IPS-18a (cell line): ENCODE measurements around the gene RTCA.
"Not testable (repeated sequence)": the region's sequence is repeated elsewhere in the genome, so short reads cannot be mapped to it uniquely, and the experiment has no call there.

ENCODE experiments used
- H3K27ac ChIP-seq: one replicate; pipeline ENCODE4 v1.5.1; 2013; ENCODE audit warnings: low read length
- H3K27me3 ChIP-seq: one replicate; pipeline ENCODE4 v1.6.1; 2013; ENCODE audit warnings: mild to moderate bottlenecking, low read length; ENCODE audit not compliant: control insufficient read depth, insufficient read depth
- H3K36me3 ChIP-seq: one replicate; pipeline ENCODE4 v1.6.1; 2013; ENCODE audit warnings: low read depth, low read length; ENCODE audit not compliant: control insufficient read depth
- H3K4me1 ChIP-seq: one replicate; pipeline ENCODE4 v1.6.1; 2013; ENCODE audit warnings: low read depth, low read length; ENCODE audit not compliant: control insufficient read depth
- H3K4me3 ChIP-seq: one replicate; pipeline ENCODE4 v1.5.1; 2013; ENCODE audit warnings: low read length
- H3K9ac ChIP-seq: one replicate; pipeline ENCODE4 v1.6.1; 2013; ENCODE audit warnings: mild to moderate bottlenecking, low read length, moderate library complexity
- H3K9me3 ChIP-seq: one replicate; pipeline ENCODE4 v1.6.1; 2013; ENCODE audit warnings: low read depth, low read length; ENCODE audit not compliant: control insufficient read depth

RTCA gene

GRCh38 chr1:100292711-100293110 is 26.7 kb downstream of the RTCA start:
- no peaks in the 10 kb centered on the region for H3K27me3 ChIP-seq
- H3K36me3 ChIP-seq = peaks cover 40% of the 10 kb centered on the region
- no peak overlapping the region for H3K27ac ChIP-seq
- no peak overlapping the region for H3K9ac ChIP-seq
- H3K9me3 ChIP-seq = no peaks in the 10 kb centered on the region
- H3K4me3 ChIP-seq = no peak overlapping the region
- H3K4me1 ChIP-seq = peaks cover under 1% of the 10 kb centered on the region

GRCh38 chr1:100296140-100296539 is 30.1 kb downstream of the RTCA start:
- no peaks in the 10 kb centered on the region for H3K27me3 ChIP-seq
- H3K9ac ChIP-seq = no peak overlapping the region
- H3K27ac ChIP-seq = no peak overlapping the region
- no peaks in the 10 kb centered on the region for H3K9me3 ChIP-seq
- peaks cover 14% of the 10 kb centered on the region for H3K4me1 ChIP-seq
- H3K36me3 ChIP-seq = peaks cover 18% of the 10 kb centered on the region
- no peak overlapping the region for H3K4me3 ChIP-seq

GRCh38 chr1:100296997-100297396 is 31.0 kb downstream of the RTCA start:
- H3K9me3 ChIP-seq, H3K27me3 ChIP-seq, H3K4me3 ChIP-seq, H3K9ac ChIP-seq, H3K27ac ChIP-seq: not testable (repeated sequence)
- peaks cover 14% of the 10 kb centered on the region for H3K4me1 ChIP-seq
- H3K36me3 ChIP-seq = peaks cover 13% of the 10 kb centered on the region

GRCh38 chr1:100298512-100298911 is 32.5 kb downstream of the RTCA start:
- no peak overlapping the region for H3K4me3 ChIP-seq
- no peak overlapping the region for H3K9ac ChIP-seq
- no peak overlapping the region for H3K27ac ChIP-seq
- H3K9me3 ChIP-seq = no peaks in the 10 kb centered on the region
- no peaks in the 10 kb centered on the region for H3K27me3 ChIP-seq
- peaks cover 3% of the 10 kb centered on the region for H3K36me3 ChIP-seq
- H3K4me1 ChIP-seq = peaks cover 14% of the 10 kb centered on the region

- no peaks in the 10 kb centered on the region for H3K36me3 ChIP-seq
- H3K9me3 ChIP-seq = no peaks in the 10 kb centered on the region
- no peaks in the 10 kb centered on the region for H3K27me3 ChIP-seq
- H3K4me3 ChIP-seq = no peak overlapping the region
- no peak overlapping the region for H3K9ac ChIP-seq
- peaks cover 17% of the 10 kb centered on the region for H3K4me1 ChIP-seq
- H3K27ac ChIP-seq = no peak overlapping the region
Observed at GRCh38 chr1:100299521-100300222, 33.7 kb downstream of the RTCA start.

- Histone ChIP-seq H3K27me3 (no peaks in the 10 kb centered on the region), H3K36me3 (no peaks in the 10 kb centered on the region), H3K4me1 (peaks cover 27% of the 10 kb centered on the region), H3K9ac (no peak overlapping the region), H3K4me3 (no peak overlapping the region), H3K27ac (no peak overlapping the region), H3K9me3 (no peaks in the 10 kb centered on the region)
Observed at GRCh38 chr1:100300691-100301090, 34.7 kb downstream of the RTCA start.

GRCh38 chr1:100302739-100303138 is 36.7 kb downstream of the RTCA start:
- H3K27me3 ChIP-seq = no peaks in the 10 kb centered on the region
- H3K27ac ChIP-seq = no peak overlapping the region
- H3K9me3 ChIP-seq = no peaks in the 10 kb centered on the region
- H3K4me1 ChIP-seq = peaks cover 29% of the 10 kb centered on the region
- H3K9ac ChIP-seq = no peak overlapping the region
- H3K4me3 ChIP-seq = no peak overlapping the region
- H3K36me3 ChIP-seq = no peaks in the 10 kb centered on the region

GRCh38 chr1:100304227-100304626 is 38.2 kb downstream of the RTCA start:
- no peaks in the 10 kb centered on the region for H3K9me3 ChIP-seq
- H3K9ac ChIP-seq = no peak overlapping the region
- no peaks in the 10 kb centered on the region for H3K36me3 ChIP-seq
- no peak overlapping the region for H3K4me3 ChIP-seq
- no peaks in the 10 kb centered on the region for H3K27me3 ChIP-seq
- H3K4me1 ChIP-seq = peaks cover 15% of the 10 kb centered on the region
- no peak overlapping the region for H3K27ac ChIP-seq

- Histone ChIP-seq H3K9ac (no peak overlapping the region), H3K27ac (peak overlapping the region; percentile 13), H3K4me3 (no peak overlapping the region), H3K36me3 (no peaks in the 10 kb centered on the region), H3K27me3 (no peaks in the 10 kb centered on the region), H3K4me1 (peaks cover 15% of the 10 kb centered on the region), H3K9me3 (no peaks in the 10 kb centered on the region)
Observed at GRCh38 chr1:100304921-100305320, 38.9 kb downstream of the RTCA start.

- no peaks in the 10 kb centered on the region for H3K9me3 ChIP-seq
- H3K4me1 ChIP-seq = peaks cover 15% of the 10 kb centered on the region
- H3K4me3 ChIP-seq = no peak overlapping the region
- H3K27ac ChIP-seq = no peak overlapping the region
- no peaks in the 10 kb centered on the region for H3K36me3 ChIP-seq
- H3K27me3 ChIP-seq = no peaks in the 10 kb centered on the region
- H3K9ac ChIP-seq = no peak overlapping the region
Observed at GRCh38 chr1:100305954-100306353, 39.9 kb downstream of the RTCA start.

- H3K27me3 ChIP-seq = no peaks in the 10 kb centered on the region
- H3K27ac ChIP-seq = no peak overlapping the region
- H3K4me1 ChIP-seq = peaks cover 15% of the 10 kb centered on the region
- no peaks in the 10 kb centered on the region for H3K9me3 ChIP-seq
- H3K36me3 ChIP-seq = no peaks in the 10 kb centered on the region
- H3K4me3 ChIP-seq = no peak overlapping the region
- no peak overlapping the region for H3K9ac ChIP-seq
Observed at GRCh38 chr1:100306735-100307313, 40.8 kb downstream of the RTCA start.

GRCh38 chr1:100308777-100309176 is 42.8 kb downstream of the RTCA start:
- Histone ChIP-seq H3K27ac (no peak overlapping the region), H3K4me3 (no peak overlapping the region), H3K4me1 (peaks cover 15% of the 10 kb centered on the region), H3K9me3 (no peaks in the 10 kb centered on the region), H3K27me3 (no peaks in the 10 kb centered on the region), H3K36me3 (no peaks in the 10 kb centered on the region), H3K9ac (no peak overlapping the region)
